Stimulated activated memory B cell treated with anti-CD40 and anti-IgM and Interleukin-4, amounts not matched to agents 10 μg/mL and 1 μg/mL and 100 μg/mL, for 72 hours (primary cell): ENCODE data around the gene MSL3B.

ENCODE experiments used
- ATAC-seq: fragments of 150-1000 bp; cut with Tn5 transposase; 2 replicates; pipeline ENCODE4 v1.10.0; 2021
- H3K27ac Mint-ChIP-seq: one replicate; pipeline ENCODE4 v1.8.0; 2022; ENCODE audit warnings: mild to moderate bottlenecking, mixed read lengths
- H3K27me3 Mint-ChIP-seq: one replicate; pipeline ENCODE4 v1.8.0; 2022; ENCODE audit warnings: mixed read lengths
- H3K36me3 Mint-ChIP-seq: one replicate; pipeline ENCODE4 v1.8.0; 2022; ENCODE audit warnings: mixed read lengths
- H3K4me1 Mint-ChIP-seq: one replicate; pipeline ENCODE4 v1.8.0; 2022; ENCODE audit warnings: mixed read lengths
- H3K4me3 Mint-ChIP-seq: one replicate; pipeline ENCODE4 v1.8.0; 2022; ENCODE audit warnings: mild to moderate bottlenecking, moderate library complexity, mixed read lengths
- H3K9me3 Mint-ChIP-seq: one replicate; pipeline ENCODE4 v1.8.0; 2022; ENCODE audit warnings: mixed read lengths

MSL3B gene

GRCh38 chr2:233818639-233819621 is 49.3 kb downstream of the MSL3B start:
- no peak overlapping the region for H3K4me3 Mint-ChIP-seq
- no peak overlapping the region for H3K27ac Mint-ChIP-seq
- H3K9me3 Mint-ChIP-seq = no peaks in the 10 kb centered on the region
- H3K36me3 Mint-ChIP-seq = no peaks in the 10 kb centered on the region
- no peaks in the 10 kb centered on the region for H3K4me1 Mint-ChIP-seq
- peaks cover 39% of the 10 kb centered on the region for H3K27me3 Mint-ChIP-seq
- ATAC-seq = no peak

GRCh38 chr2:233817995-233818638 is 50.1 kb downstream of the MSL3B start:
- Mint-ChIP-seq H3K4me3 (no peak overlapping the region), H3K27ac (no peak overlapping the region), H3K36me3 (no peaks in the 10 kb centered on the region), H3K4me1 (no peaks in the 10 kb centered on the region), H3K9me3 (no peaks in the 10 kb centered on the region), H3K27me3 (peaks cover 39% of the 10 kb centered on the region)
- no peak for ATAC-seq

GRCh38 chr2:233817361-233817911 is 50.8 kb downstream of the MSL3B start:
- Mint-ChIP-seq H3K27ac (no peak overlapping the region), H3K4me3 (no peak overlapping the region), H3K4me1 (no peaks in the 10 kb centered on the region), H3K9me3 (no peaks in the 10 kb centered on the region), H3K36me3 (no peaks in the 10 kb centered on the region), H3K27me3 (peaks cover 39% of the 10 kb centered on the region)
- no peak for ATAC-seq

- H3K27ac Mint-ChIP-seq = no peak overlapping the region
- H3K4me3 Mint-ChIP-seq = no peak overlapping the region
- ATAC-seq = no peak
- H3K4me1 Mint-ChIP-seq = no peaks in the 10 kb centered on the region
- no peaks in the 10 kb centered on the region for H3K36me3 Mint-ChIP-seq
- no peaks in the 10 kb centered on the region for H3K9me3 Mint-ChIP-seq
- H3K27me3 Mint-ChIP-seq = peaks cover 41% of the 10 kb centered on the region
Observed at GRCh38 chr2:233816771-233817170, 51.4 kb downstream of the MSL3B start.

GRCh38 chr2:233816334-233816733 is 51.9 kb downstream of the MSL3B start:
- H3K27ac Mint-ChIP-seq = no peak overlapping the region
- ATAC-seq = no peak
- no peak overlapping the region for H3K4me3 Mint-ChIP-seq

GRCh38 chr2:233815861-233816260 is 52.3 kb downstream of the MSL3B start:
- no peak for ATAC-seq
- H3K27me3 Mint-ChIP-seq = peaks cover 50% of the 10 kb centered on the region
- H3K9me3 Mint-ChIP-seq = no peaks in the 10 kb centered on the region
- no peak overlapping the region for H3K27ac Mint-ChIP-seq
- no peaks in the 10 kb centered on the region for H3K36me3 Mint-ChIP-seq
- no peak overlapping the region for H3K4me3 Mint-ChIP-seq
- no peaks in the 10 kb centered on the region for H3K4me1 Mint-ChIP-seq

More at GRCh38 chr2:233816334-233816733, 51.9 kb downstream of the MSL3B start:
- H3K36me3 Mint-ChIP-seq = no peaks in the 10 kb centered on the region
- H3K27me3 Mint-ChIP-seq = peaks cover 46% of the 10 kb centered on the region
- H3K9me3 Mint-ChIP-seq = no peaks in the 10 kb centered on the region
- no peaks in the 10 kb centered on the region for H3K4me1 Mint-ChIP-seq
